Tibial nerve (tissue), 4 donors: Measurements from ENCODE around the gene ZNF575. TPM values are rescaled to one million over a fixed set of nuclear protein-coding genes. Genes with fewer than 3 reads are reported as not detected.

ENCODE experiments used
- DNase-seq, 2 donors: peaks; one replicate each; pipeline ENCODE4 v3.0.0-alpha.2; 2019; ENCODE audit warnings: low spot score in 2 of 2
- H3K27ac ChIP-seq, 4 donors: fragments of 200-600 bp; sonication (generic) in 3 of 4; one replicate each; pipeline ENCODE4 v1.5.1; 2017 to 2019; ENCODE audit warnings: mild to moderate bottlenecking in 1 of 4
- H3K27me3 ChIP-seq, 2 donors: fragments of 200-600 bp; sonication (generic) in 1 of 2; one replicate each; pipeline versions ENCODE4 v1.5.1 to v1.6.0; 2017 to 2019
- H3K36me3 ChIP-seq, 3 donors: fragments of 200-600 bp; sonication (generic); one replicate each; pipeline ENCODE4 v1.5.1; 2018 to 2019
- H3K4me1 ChIP-seq, 4 donors: fragments of 200-600 bp; sonication (generic) in 3 of 4; one replicate each; pipeline ENCODE4 v1.5.1; 2017 to 2019
- H3K4me3 ChIP-seq, 4 donors: fragments of 200-600 bp; sonication (generic) in 3 of 4; one replicate each; pipeline ENCODE4 v1.5.1; 2017 to 2019; ENCODE audit warnings: mild to moderate bottlenecking in 1 of 4, moderate library complexity in 1 of 4
- H3K9me3 ChIP-seq, 4 donors: fragments of 200-600 bp; sonication (generic) in 3 of 4; one replicate each; pipeline ENCODE4 v1.5.1; 2017 to 2019
- EP300 ChIP-seq, 2 donors: sonication (generic); formaldehyde crosslinking; IDR thresholded peaks; one replicate each; pipeline ENCODE4 v1.6.1; 2017; ENCODE audit warnings: antibody characterized with exemption in 2 of 2, mild to moderate bottlenecking in 1 of 2
- POLR2A ChIP-seq, 2 donors: fragments of 450-650 bp; IDR thresholded peaks; one replicate each; pipeline ENCODE4 v1.6.1; 2017; ENCODE audit warnings: antibody characterized with exemption in 2 of 2, mild to moderate bottlenecking in 2 of 2, moderate library complexity in 2 of 2
- WGBS, 2 donors: methylation state at CpG; one replicate each; pipeline ENCODE4 v1.1.5; 2018; 5-methylcytosine and 5-hydroxymethylcytosine counted together
- total RNA-seq, 4 donors: library from RNA; depleted of rRNA; stranded (reverse); fragments of >200 nt; gene quantifications; one replicate each; pipeline ENCODE4 v1.1.0, GENCODE V29; 2016
- TF ChIP-seq, protein P1 (sequence below), 5 experiments: fragments of 200-600 bp in 3 of 5; fragments of 450-650 bp in 2 of 5; sonication (generic) in 3 of 5; IDR thresholded peaks; one replicate each; pipeline ENCODE4 v1.5.1; 2016 to 2019; ENCODE audit warnings: antibody characterized with exemption in 5 of 5, mild to moderate bottlenecking in 3 of 5, moderate library complexity in 2 of 5

Gene ZNF575, protein sequence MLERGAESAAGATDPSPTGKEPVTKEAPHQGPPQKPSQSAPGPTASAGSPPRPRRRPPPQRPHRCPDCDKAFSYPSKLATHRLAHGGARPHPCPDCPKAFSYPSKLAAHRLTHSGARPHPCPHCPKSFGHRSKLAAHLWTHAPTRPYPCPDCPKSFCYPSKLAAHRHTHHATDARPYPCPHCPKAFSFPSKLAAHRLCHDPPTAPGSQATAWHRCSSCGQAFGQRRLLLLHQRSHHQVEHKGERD
- under 1 TPM in 2 of 4 donors, not detected in 2; 0.60 to 0.63 TPM for total RNA-seq

DNA sequence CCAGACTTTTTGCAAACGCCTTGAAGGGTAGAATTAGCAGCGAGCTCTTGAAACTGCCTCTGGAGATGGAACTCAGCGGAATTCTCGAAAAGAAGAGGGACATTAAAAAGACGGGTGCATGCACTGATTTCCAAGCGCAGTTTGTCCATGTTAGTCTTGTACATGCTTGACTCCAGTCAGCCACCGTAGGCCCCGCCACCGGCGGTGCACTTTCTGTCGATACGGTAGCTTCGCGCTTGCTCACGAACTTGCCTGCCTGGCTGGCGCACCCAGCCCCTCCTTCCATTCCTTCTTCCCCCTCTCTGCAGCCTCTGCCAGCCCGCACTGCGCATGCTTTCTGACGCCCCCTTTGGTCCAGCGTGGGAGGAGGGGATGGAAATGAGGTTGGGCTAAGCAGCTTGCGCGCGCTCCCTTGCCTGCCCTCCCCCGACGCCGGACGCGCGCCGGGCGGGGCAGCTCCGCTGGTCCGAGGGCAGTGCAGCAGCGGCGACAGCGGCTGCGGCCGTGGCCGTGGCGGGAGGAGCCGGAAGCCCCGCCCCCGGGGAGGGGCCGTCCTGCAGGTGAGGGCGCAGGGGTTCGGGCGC, at the start of gene ZNF575:
Gene ZNF575 (plus strand): TSS at position 227 of the 584 bp plus-strand sequence. CDS start 1,235 bp downstream, outside the sequence.
- Histone ChIP-seq H3K4me3 (peak within 1 kb of the TSS; percentile 33 to 63 (median 58)), H3K9me3 (no peaks in the 10 kb centered on the region), H3K36me3 (peaks cover 0 to 21% (median 0%) of the 10 kb centered on the region in 3 donors), H3K27ac (peak within 1 kb of the TSS; percentile 89 to 94 (median 90)), H3K27me3 (no peaks in the 10 kb centered on the region), H3K4me1 (peaks cover 0 to 32% (median 16%) of the 10 kb centered on the region in 4 donors)
- WGBS, 2 donors: 1 to 2% methylated on average over 18 to 31 of the region's 47 CpGs
- peak; percentile 74 to 81 for DNase-seq
- TF ChIP-seq POLR2A (IDR thresholded peaks at IDR 0.05) (peak; percentile 28 to 48), EP300 (IDR thresholded peaks at IDR 0.05) (peak; percentile 75 to 91)
- TF ChIP-seq, protein P1, sequence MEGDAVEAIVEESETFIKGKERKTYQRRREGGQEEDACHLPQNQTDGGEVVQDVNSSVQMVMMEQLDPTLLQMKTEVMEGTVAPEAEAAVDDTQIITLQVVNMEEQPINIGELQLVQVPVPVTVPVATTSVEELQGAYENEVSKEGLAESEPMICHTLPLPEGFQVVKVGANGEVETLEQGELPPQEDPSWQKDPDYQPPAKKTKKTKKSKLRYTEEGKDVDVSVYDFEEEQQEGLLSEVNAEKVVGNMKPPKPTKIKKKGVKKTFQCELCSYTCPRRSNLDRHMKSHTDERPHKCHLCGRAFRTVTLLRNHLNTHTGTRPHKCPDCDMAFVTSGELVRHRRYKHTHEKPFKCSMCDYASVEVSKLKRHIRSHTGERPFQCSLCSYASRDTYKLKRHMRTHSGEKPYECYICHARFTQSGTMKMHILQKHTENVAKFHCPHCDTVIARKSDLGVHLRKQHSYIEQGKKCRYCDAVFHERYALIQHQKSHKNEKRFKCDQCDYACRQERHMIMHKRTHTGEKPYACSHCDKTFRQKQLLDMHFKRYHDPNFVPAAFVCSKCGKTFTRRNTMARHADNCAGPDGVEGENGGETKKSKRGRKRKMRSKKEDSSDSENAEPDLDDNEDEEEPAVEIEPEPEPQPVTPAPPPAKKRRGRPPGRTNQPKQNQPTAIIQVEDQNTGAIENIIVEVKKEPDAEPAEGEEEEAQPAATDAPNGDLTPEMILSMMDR (IDR thresholded peaks at IDR 0.05): peak in 2 of 5 experiments; percentile 30 to 37

DNA sequence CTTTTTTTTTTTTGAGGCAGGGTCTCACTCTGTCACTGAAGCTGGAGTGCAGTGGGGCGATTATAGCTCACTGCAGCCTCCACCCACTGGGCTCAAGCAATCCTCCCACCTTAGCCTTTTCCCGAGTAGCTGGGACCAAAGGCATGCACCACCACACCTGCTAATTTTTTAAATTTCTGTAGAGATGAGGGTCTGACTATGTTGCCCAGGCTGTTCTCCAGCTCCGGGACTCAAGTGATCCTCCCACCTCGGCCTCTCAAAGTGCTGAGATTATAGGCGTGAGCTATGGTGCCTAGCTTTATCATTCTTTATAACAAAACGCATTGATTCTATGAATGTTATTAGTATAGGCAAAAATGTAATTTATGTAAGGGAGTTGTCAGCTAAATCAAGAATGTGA, 49.7 kb upstream of the ZNF575 start:
- 92 to 93% methylated on average over 6 of the region's 6 CpGs for WGBS, 2 donors
- Histone ChIP-seq H3K4me3 (no peak overlapping the region), H3K36me3 (peaks cover 0 to 56% (median 0%) of the 10 kb centered on the region in 3 donors), H3K27ac (no peak overlapping the region), H3K9me3 (no peaks in the 10 kb centered on the region), H3K4me1 (no peaks in the 10 kb centered on the region), H3K27me3 (no peaks in the 10 kb centered on the region)
- TF ChIP-seq POLR2A (IDR thresholded peaks at IDR 0.05): no peak
- TF ChIP-seq, protein P1 (IDR thresholded peaks at IDR 0.05): no peak
- no peak for TF ChIP-seq EP300 (IDR thresholded peaks at IDR 0.05)
- DNase-seq: no peak

DNA sequence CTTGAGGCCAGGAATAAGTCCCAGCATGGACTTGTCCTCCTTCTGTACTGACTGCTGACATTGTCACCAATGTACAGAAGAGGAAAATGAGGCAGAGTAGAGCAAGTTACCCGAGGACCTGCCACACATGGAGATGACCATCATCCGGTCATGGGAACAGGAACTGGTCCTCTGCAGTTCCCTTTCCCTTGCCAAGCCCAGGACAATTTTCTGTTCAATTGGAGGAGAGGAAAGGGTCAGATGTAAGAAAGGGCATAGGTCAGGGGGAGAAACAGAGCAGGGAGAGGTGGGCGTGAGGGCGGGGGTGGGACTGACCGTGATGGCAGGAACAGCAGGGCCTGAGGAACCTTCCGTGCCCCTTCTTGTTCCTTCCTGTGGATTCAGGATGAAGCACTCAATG, 47.0 kb upstream of the ZNF575 start:
- no peak for DNase-seq
- 58 to 62% methylated on average over 6 of the region's 6 CpGs for WGBS, 2 donors

DNA sequence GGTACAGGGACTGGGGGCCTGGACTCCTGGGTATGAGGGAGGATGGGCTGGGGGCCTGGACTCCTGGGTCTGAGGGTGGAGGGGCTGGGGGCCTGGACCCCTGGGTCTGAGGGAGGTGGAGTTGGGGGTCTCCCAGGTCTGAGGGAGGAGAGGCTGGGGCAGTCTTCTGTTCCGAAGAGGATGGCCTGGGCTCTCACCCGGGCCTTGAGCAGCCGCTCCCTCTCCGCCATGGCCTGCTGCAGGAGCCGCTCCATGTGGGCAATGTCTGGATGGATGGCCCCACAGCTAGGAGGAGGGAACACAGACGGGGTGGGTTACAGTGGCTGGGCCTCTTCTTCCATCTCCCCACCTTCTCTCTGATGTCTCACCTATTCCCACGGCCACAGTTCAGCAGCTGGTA, 46.6 kb upstream of the ZNF575 start:
- Histone ChIP-seq H3K27ac (no peak overlapping the region), H3K36me3 (peaks cover 0 to 41% (median 0%) of the 10 kb centered on the region in 3 donors), H3K27me3 (no peaks in the 10 kb centered on the region), H3K4me3 (no peak overlapping the region), H3K4me1 (no peaks in the 10 kb centered on the region), H3K9me3 (no peaks in the 10 kb centered on the region)
- TF ChIP-seq, protein P1 (IDR thresholded peaks at IDR 0.05): no peak
- no peak for TF ChIP-seq EP300 (IDR thresholded peaks at IDR 0.05)
- no peak for DNase-seq
- 79 to 89% methylated on average over 4 to 7 of the region's 7 CpGs for WGBS, 2 donors

More for the DNA sequence above, 47.0 kb upstream of the ZNF575 start:
- Histone ChIP-seq H3K4me3 (no peak overlapping the region), H3K36me3 (peaks cover 0 to 44% (median 0%) of the 10 kb centered on the region in 3 donors), H3K4me1 (no peaks in the 10 kb centered on the region), H3K27ac (no peak overlapping the region), H3K9me3 (no peaks in the 10 kb centered on the region), H3K27me3 (no peaks in the 10 kb centered on the region)
- TF ChIP-seq EP300 (IDR thresholded peaks at IDR 0.05) (no peak), POLR2A (IDR thresholded peaks at IDR 0.05) (no peak)
- TF ChIP-seq, protein P1 (IDR thresholded peaks at IDR 0.05): no peak

DNA sequence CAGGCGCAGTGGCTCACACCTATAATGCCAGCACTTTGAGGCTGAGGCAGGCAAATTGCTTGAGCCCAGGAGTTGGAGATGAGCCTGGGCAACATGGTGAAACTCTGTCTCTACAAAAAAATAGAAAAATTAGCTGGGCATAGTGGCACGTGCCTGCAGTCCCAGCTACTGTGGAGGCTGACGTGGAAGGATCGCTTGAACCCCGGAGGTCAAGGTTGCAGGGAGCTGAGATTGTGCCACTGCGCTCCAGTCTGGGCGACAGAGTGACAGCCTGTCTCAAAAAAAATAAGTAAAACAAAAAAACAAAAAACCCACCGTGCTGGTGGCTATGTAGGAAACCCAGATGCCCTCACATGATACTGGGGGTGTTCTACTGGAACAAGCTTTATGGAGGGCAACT, 44.8 kb upstream of the ZNF575 start:
- H3K9me3 ChIP-seq: no peaks in the 10 kb centered on the region
- no peak for DNase-seq
- H3K27ac ChIP-seq: no peak overlapping the region
- TF ChIP-seq, protein P1 (IDR thresholded peaks at IDR 0.05): no peak
- no peak for TF ChIP-seq POLR2A (IDR thresholded peaks at IDR 0.05)
- no peak for TF ChIP-seq EP300 (IDR thresholded peaks at IDR 0.05)
- peaks cover 0 to 28% (median 0%) of the 10 kb centered on the region in 3 donors for H3K36me3 ChIP-seq
- no peaks in the 10 kb centered on the region for H3K4me1 ChIP-seq
- H3K4me3 ChIP-seq: no peak overlapping the region
- WGBS, 2 donors: 88 to 93% methylated on average over 8 of the region's 8 CpGs
- H3K27me3 ChIP-seq: no peaks in the 10 kb centered on the region
